NCI-H1694 (cell line): ENCODE measurements around the gene UBE2G2.

ENCODE experiments used
- DNase-seq: peaks from one replicate; lab custom pipeline; 2025; lab: John Stamatoyannopoulos, UW

UBE2G2 gene

DNA sequence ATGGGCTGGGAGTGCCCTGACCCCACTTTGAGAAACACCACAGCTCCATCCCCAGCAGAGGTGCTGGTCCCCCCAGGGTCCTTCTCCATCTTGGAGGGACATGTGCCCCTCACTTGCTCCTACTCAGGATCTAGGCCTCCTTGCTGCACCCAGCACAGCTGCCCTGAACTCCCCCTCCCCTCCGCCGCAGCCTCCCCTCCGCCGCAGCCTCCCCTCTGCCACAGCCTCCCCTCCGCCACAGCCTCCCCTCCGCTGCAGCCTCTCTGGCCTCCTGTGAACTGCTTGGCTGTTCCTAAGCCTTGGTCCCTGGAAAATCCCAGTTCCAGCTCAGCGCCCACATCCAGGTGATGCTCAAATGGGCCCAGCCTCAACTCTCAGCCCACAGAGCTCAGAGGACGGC is 74.3 kb downstream of the UBE2G2 start:
- DNase-seq: no peak

DNA sequence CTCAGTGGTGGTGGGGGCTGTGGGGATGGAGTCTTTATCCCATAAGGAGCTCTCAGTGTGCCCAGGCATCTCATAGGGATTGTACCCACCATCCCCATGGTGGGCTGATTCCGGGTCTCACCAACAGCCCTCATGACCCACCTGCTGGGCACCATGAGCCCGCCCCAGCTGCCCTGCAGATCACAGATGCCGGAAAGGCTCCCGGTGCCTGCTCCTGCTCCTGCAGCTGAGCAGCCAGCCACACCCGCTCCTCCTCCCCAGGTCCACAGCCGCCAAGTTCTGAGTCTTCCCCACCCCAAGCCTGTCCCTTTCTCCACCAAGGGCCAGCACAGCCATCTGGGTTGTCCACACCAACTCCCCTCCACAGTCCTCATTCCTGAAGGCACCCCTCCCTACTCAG is 74.8 kb downstream of the UBE2G2 start:
- DNase-seq: no peak

GRCh38 chr21:44724926-44725325 is 76.7 kb downstream of the UBE2G2 start:
- DNase-seq: no peak

DNA sequence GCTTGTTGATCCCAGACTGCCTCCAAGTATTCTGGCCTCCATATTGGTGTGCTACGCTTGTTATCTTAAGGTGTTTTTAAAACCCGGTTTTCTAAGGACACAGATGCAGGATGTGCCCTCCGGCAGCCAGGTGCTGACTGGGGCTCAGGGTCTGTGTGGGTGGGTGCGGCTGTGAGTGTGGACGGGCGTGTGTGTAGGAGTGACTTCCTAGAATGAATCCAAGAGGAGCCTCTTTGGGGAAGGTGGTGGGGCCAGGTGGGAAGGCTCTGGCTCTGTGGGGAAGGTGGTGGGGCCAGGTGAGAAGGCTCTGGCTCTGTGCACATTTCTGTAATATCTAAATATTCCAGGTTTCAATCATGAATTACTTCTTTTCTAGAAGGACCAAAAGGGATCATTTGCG is 77.4 kb downstream of the UBE2G2 start:
- no peak for DNase-seq

GRCh38 chr21:44723177-44724131 is 78.2 kb downstream of the UBE2G2 start:
- no peak for DNase-seq

- no peak for DNase-seq
Observed at GRCh38 chr21:44722731-44723130, 78.9 kb downstream of the UBE2G2 start.

GRCh38 chr21:44720170-44720569 is 81.5 kb downstream of the UBE2G2 start:
- no peak for DNase-seq
